HG02938 (cell line): ENCODE measurements around the gene USO1.
"Not testable (repeated sequence)": the region's sequence is repeated elsewhere in the genome, so short reads cannot be mapped to it uniquely, and the experiment has no call there.

ENCODE experiments used
- ATAC-seq: cut with Tn5 transposase; IDR thresholded peaks from one replicate; pipeline ENCODE4 v1.9.1; 2021; ENCODE audit warnings: mild to moderate bottlenecking, moderate library complexity; ENCODE audit not compliant: unreplicated experiment

USO1 gene

DNA sequence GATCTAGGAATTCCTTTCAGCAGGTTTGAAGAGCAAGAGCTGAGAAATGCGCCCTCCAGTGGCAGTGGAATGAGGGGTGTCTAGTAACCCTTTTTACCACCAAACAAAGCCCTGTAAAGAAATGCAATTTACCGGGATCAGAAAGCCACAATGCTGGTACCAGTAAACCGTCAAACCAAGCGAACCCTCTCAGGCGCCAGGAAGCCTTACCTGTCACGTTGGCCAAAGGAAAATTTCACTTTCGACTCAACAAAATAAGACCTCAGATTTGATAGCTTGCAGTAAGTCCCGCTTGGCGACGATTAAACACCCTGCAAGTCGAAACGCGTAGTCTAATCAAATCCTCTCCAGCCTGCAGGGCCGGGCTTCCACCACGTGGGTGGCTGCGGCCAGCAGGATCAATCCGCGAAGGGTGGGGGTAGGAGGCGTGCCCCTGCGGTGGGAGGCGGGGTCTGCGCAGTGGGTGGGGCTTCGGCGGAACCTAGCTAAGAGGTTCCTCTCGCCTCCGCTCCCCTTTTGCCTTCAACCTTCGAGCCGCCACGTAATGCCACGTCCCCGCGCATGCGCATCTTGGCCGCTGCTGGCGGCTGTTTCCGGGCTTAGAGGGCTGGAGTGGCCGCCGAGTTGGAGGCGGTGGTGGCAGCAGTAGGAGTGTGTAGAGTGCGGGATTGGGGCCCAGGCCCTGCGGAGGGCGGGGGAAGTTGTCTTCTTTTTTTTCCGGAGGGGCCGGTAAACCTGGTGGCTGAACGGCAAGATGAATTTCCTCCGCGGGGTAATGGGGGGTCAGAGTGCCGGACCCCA is at the start of gene USO1:
USO1 (plus strand) TSS at position 512 of the 801 bp plus-strand sequence; CDS start at position 755, 243 bp downstream.
- ATAC-seq: peak; percentile 76

GRCh38 chr4:75675004-75675531 is 49.3 kb upstream of the USO1 start:
- no peak for ATAC-seq

- ATAC-seq: no peak
Observed at GRCh38 chr4:75678473-75678872, 45.9 kb upstream of the USO1 start.

DNA sequence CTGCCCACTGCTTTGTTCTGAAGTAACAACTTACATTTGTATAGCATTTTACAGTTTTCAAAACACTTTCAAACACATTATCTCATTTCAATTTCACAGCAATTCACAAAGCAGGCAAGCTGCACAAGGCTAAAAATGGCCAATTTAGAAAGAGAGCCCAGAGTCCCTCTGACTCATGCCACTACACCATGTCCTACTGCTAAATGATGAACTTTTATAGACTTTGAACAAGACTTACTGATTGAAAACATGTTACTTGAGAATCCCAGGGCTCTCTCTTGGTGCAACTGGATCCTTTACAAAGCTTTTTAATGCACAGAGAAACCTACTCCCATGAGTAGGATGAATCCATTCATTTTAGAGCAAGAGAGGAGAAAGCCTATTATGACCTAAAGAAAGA is 45.4 kb upstream of the USO1 start:
- no peak for ATAC-seq

- ATAC-seq: no peak
Observed at GRCh38 chr4:75679876-75680575, 44.4 kb upstream of the USO1 start.

- no peak for ATAC-seq
Observed at GRCh38 chr4:75683482-75684155, 40.8 kb upstream of the USO1 start.

GRCh38 chr4:75685546-75686189 is 38.7 kb upstream of the USO1 start:
- ATAC-seq: no peak

- no peak for ATAC-seq
Observed at GRCh38 chr4:75686346-75686745, 38.0 kb upstream of the USO1 start.

GRCh38 chr4:75687125-75687524 is 37.3 kb upstream of the USO1 start:
- ATAC-seq: not testable (repeated sequence)

DNA sequence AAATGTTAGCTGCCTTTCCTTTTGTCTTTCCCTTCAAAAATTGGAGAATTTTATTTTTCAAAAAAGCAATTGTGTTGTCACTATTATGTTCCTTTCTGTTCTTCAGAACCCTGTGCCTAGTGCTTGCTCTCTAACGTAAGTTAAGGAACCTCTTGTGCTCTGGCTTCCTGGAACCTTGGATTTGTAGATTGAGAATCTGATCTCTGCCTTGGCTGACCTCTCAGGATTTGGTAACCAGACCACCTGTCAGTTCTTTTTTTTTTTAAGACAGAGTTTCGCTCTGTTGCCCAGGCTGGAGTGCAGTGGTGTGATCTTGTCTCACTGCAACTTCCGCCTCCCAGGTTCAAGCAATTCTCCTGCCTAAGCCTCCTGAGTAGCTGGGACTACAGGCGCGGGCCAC is 32.3 kb upstream of the USO1 start:
- ATAC-seq: not testable (repeated sequence)

GRCh38 chr4:75696071-75696470 is 28.3 kb upstream of the USO1 start:
- ATAC-seq: peak; percentile 53

DNA sequence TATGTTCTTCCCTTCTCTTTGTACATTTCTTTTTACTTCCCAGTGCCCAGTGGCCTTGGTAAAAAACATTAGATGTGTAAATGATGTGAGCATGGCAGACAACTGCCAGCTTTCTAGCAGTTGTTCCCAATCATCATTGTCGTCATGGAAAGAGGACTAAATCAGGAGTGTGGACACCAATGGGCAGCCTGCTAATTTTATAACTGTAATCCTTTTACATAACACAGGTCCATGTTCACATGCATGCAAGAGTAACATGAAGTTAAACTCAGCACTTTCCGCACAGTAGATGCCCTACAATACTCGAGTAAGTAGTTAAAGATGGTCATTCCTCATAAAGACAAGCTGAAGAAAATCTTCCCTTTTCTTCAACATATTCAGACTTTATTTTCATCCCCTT is 27.8 kb upstream of the USO1 start:
- no peak for ATAC-seq

GRCh38 chr4:75698162-75698962 is 26.0 kb upstream of the USO1 start:
- ATAC-seq: peak; percentile 94

DNA sequence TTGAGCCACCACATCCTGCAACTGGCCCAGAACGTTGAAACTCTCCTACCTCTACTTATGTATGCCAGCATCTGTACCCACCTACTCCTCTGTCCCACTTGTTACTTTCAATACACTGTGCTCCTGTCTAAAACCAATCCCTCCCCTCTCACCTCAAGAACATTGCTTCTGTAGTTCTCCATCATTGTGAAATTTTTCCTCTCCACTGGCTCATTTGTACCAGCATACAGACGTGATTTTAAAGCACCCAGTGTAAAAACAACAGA is 25.5 kb upstream of the USO1 start:
- ATAC-seq: peak; percentile 25

GRCh38 chr4:75699299-75699698 is 25.1 kb upstream of the USO1 start:
- no peak for ATAC-seq

GRCh38 chr4:75702919-75703411 is 21.4 kb upstream of the USO1 start:
- no peak for ATAC-seq

GRCh38 chr4:75705198-75705977 is 19.0 kb upstream of the USO1 start:
- ATAC-seq: no peak

GRCh38 chr4:75708218-75708691 is 16.1 kb upstream of the USO1 start:
- peak; percentile 72 for ATAC-seq

DNA sequence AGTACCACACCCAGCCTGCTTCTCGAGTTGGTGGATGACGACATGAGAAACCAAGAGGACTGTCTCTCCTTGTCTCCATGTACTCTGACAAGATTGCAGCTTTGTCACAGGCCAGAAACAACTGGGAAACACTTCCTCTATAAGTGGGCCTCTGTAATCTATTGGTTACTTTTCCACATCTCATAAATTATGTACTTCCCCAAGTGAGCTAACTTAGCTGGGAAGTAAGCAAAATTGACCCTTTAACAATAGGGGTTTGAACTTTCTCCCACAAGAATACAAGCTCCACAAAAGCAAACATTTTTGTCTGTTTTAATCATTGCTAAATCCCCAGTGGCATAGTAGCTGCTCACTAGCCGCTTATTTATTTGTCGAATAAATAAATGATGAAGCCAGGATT is 14.1 kb upstream of the USO1 start:
- no peak for ATAC-seq
